GM18951 (cell line): ENCODE results near the gene FOXK1.
"Not testable (repeated sequence)": the region's sequence is repeated elsewhere in the genome, so short reads cannot be mapped to it uniquely, and the experiment has no call there.

ENCODE experiments used
- POLR2A ChIP-seq: IDR thresholded peaks from 4 replicates; pipeline ENCODE4 v1.6.1; 2011; ENCODE audit warnings: mild to moderate bottlenecking; ENCODE audit not compliant: insufficient read length, insufficient read depth; ENCODE audit errors: extremely low read depth
- in situ Hi-C: fragments of 300-500 bp; cut with MboI; formaldehyde crosslinking; loops from one replicate; pipeline ENCODE4 v1.12.0; 2022; ENCODE audit warnings: low sequenced_read_pairs, mixed read lengths, inconsistent platforms; ENCODE audit not compliant: unreplicated experiment

The FOXK1 gene

GRCh38 chr7:4794591-4795350 lies 112.7 kb downstream of the FOXK1 start:
- in situ Hi-C loops: no loop called here
- TF ChIP-seq POLR2A: no peak

- in situ Hi-C loops: no loop called here
- no peak for TF ChIP-seq POLR2A
These were observed 114.4 kb downstream of the FOXK1 start for GRCh38 chr7:4796453-4796852.

GRCh38 chr7:4797858-4798705 lies 116.0 kb downstream of the FOXK1 start:
- in situ Hi-C loops: no loop called here
- no peak for TF ChIP-seq POLR2A

- in situ Hi-C loops: no loop called here
- no peak for TF ChIP-seq POLR2A
These were observed 116.7 kb downstream of the FOXK1 start for GRCh38 chr7:4798706-4799235.

- in situ Hi-C loops: no loop called here
- TF ChIP-seq POLR2A: no peak
These were observed 117.6 kb downstream of the FOXK1 start for GRCh38 chr7:4799508-4800268.

GRCh38 chr7:4800487-4800886 lies 118.4 kb downstream of the FOXK1 start:
- no peak for TF ChIP-seq POLR2A
- in situ Hi-C loops: no loop called here

GRCh38 chr7:4800926-4801838 lies 119.1 kb downstream of the FOXK1 start:
- in situ Hi-C loops: no loop called here
- TF ChIP-seq POLR2A: no peak

- in situ Hi-C loops: no loop called here
- TF ChIP-seq POLR2A: no peak
These were observed 119.7 kb downstream of the FOXK1 start for GRCh38 chr7:4801839-4802231.

- in situ Hi-C loops: not testable (repeated sequence)
These were observed 120.5 kb downstream of the FOXK1 start for GRCh38 chr7:4802577-4802976.

GRCh38 chr7:4803397-4804241 lies 121.5 kb downstream of the FOXK1 start:
- in situ Hi-C loops: no loop called here

More at GRCh38 chr7:4803397-4804241, 121.5 kb downstream of the FOXK1 start:
- TF ChIP-seq POLR2A: no peak
